ENCODE measurements around the gene MZF1.

MZF1 gene

DNA sequence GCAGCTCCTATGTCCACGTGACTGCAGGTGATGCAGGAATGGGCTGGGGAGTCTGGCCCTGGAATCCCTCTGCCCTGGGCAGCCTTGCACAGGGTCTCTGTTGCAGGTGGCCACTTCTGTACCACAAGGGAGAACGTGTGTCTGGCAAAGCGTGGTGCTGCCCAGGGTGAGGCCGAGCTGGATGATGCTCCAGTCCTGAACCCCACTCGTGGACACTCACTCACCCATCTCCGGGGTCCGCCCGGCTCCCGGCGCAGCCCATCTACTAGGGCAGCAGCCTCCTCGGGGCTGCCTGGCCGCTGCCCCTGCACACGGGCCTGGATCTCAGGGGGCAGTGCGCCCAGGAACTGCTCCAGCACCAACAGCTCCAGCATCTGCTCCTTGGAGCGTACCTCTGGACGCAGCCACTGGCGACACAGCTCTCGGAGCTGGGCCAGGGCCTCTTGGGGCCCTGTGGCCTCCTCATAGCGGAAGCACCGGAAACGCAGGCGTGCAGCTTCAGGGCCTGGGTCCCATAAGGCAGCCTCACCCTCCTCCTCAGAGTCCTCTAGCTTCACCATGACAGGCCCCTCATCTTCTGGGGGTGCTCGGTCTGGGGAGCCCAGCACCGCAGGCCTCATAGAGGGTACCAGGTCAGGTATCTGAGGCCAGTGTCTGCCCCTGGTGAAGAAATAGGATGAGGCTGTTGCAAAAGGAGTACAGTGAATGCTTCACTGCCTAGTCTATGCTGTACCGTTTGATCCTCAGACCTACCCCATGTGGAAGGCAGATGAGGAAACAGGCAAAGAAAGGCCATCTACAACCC lies 2.2 kb downstream of the MZF1 start:
- no peak for DNase-seq (ENCODE audit: extremely low spot score)
- CTCF ChIA-PET, result no interaction called here
- no peak for TF ChIP-seq FOXK2 (IDR thresholded peaks at IDR 0.05)
- no peak for TF ChIP-seq BHLHE40 (IDR thresholded peaks at IDR 0.05; ENCODE audit: borderline replicate concordance)
- TF ChIP-seq SUZ12 (IDR thresholded peaks at IDR 0.05), result no peak
- TF ChIP-seq ELF4 (IDR thresholded peaks at IDR 0.05), result no peak
- TF ChIP-seq, protein P1, sequence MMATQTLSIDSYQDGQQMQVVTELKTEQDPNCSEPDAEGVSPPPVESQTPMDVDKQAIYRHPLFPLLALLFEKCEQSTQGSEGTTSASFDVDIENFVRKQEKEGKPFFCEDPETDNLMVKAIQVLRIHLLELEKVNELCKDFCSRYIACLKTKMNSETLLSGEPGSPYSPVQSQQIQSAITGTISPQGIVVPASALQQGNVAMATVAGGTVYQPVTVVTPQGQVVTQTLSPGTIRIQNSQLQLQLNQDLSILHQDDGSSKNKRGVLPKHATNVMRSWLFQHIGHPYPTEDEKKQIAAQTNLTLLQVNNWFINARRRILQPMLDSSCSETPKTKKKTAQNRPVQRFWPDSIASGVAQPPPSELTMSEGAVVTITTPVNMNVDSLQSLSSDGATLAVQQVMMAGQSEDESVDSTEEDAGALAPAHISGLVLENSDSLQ (IDR thresholded peaks at IDR 0.05), result no peak
- TF ChIP-seq HDGF (IDR thresholded peaks at IDR 0.05; ENCODE audit: borderline replicate concordance), result no peak
- no peak for TF ChIP-seq CTBP1 (IDR thresholded peaks at IDR 0.05; ENCODE audit: borderline replicate concordance)
- no peak for TF ChIP-seq L3MBTL2 (conservative IDR thresholded peaks at IDR 0.05)
- no peak for TF ChIP-seq ZNF384 (IDR thresholded peaks at IDR 0.05)
- no peak for TF ChIP-seq ARNT (IDR thresholded peaks at IDR 0.05)
- POLR2A ChIA-PET, result interaction anchor here (1.0 to 4.4 kb wide), 5 partner anchors 11 to 27 kb away, joined by 4 to 43 read pairs (median 6); partner anchors contain the start of genes CHMP2A, TRIM28 and UBE2M

DNA sequence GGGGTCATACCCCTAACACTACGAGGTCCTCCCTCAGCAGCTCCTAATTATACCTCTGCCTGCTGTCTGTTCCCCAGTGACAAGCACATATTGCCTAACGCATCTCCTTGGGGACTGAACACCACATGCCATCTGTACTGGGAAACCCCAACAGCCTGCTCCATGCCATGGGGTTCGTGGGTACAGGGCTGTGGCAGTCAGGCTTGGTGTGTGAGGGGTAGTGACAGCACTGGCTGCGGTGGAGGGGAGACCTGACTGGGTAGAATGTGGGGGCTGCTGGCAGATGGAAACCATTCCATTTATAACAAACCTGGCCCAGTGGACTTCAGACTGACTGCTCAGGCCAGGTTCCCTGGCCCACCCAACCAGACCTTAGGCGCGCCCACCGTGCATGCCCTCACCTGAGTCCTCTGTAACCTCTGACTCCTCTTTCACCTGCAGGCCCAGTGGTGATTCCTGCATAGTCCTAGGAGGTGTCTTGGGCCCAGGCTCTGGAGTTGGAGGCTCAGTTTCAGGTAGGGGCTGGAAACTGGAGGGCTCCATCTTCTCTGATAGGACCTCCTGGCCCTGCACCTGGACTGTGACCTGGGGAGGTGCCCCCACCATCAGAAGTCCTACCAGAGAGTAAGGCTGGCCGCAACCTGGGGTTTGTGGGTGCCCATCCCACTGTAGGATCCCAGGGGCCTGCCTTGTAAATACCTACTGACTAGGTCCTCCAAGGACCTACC lies 3.0 kb downstream of the MZF1 start:
- ChIA-PET POLR2A (interaction anchor here (1.0 to 4.4 kb wide), 4 partner anchors 10 to 50 kb away, joined by 3 to 43 read pairs (median 4); partner anchors contain the start of genes TRIM28, UBE2M and ZBTB45), CTCF (no interaction called here)
- TF ChIP-seq LEF1 (IDR thresholded peaks at IDR 0.05; ENCODE audit: borderline replicate concordance) (no peak), HDGF (IDR thresholded peaks at IDR 0.05; ENCODE audit: borderline replicate concordance) (no peak), TARDBP (IDR thresholded peaks at IDR 0.05) (no peak), NFRKB (IDR thresholded peaks at IDR 0.05) (no peak), ARNT (IDR thresholded peaks at IDR 0.05) (no peak), FOXA1 (IDR thresholded peaks at IDR 0.05) (no peak), FOXK2 (IDR thresholded peaks at IDR 0.05) (no peak)
- DNase-seq (ENCODE audit: extremely low spot score), result no peak

DNA sequence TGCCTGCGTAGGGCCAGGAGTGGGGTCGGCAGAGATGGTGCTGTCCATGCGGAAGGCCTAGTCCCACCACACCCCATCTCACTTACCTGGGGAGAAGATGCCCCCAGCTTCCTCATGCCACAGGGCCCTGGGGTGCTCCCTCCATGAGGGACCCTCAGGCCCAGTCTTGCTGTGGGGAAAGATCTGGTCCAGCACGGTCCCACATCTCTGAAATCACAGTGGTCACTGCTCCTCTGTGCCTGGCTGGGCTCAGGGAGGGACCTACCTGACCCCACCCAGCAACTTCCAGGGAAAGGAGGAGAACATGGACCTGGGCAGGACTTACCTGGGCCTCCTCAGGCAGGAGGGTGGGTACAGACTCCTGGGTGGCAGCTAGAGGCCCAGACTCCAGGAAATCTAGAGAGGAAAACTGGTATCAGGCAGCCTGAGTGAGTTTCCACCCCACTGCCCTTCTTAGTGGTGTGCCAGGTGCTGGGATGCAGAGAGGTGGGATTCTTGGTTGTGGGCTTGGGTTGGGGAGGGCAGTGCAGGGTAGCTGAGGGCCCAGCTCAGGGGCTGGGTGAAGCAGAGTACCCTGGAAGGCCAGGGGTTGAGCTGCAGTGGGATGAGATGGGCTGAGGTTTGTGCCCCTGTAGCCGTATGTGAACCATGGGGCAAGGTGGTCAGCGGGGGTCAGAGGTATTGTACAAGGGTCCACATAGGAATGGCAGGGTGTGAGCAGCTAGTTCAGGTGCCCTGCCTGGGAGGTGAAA lies 3.8 kb downstream of the MZF1 start:
- TF ChIP-seq ZNF384 (IDR thresholded peaks at IDR 0.05), result no peak
- TF ChIP-seq, protein P1 (IDR thresholded peaks at IDR 0.05), result no peak
- TF ChIP-seq ELF4 (IDR thresholded peaks at IDR 0.05), result no peak
- no peak for TF ChIP-seq LEF1 (IDR thresholded peaks at IDR 0.05; ENCODE audit: borderline replicate concordance)
- no peak for TF ChIP-seq NFRKB (IDR thresholded peaks at IDR 0.05)
- no peak for TF ChIP-seq FOXM1 (IDR thresholded peaks at IDR 0.05; ENCODE audit: borderline replicate concordance)
- TF ChIP-seq SUZ12 (IDR thresholded peaks at IDR 0.05), result no peak
- no peak for TF ChIP-seq FOXA1 (IDR thresholded peaks at IDR 0.05)
- no peak for TF ChIP-seq ARNT (IDR thresholded peaks at IDR 0.05)
- TF ChIP-seq CTBP1 (IDR thresholded peaks at IDR 0.05; ENCODE audit: borderline replicate concordance), result no peak
- TF ChIP-seq TARDBP (IDR thresholded peaks at IDR 0.05), result no peak
- TF ChIP-seq BHLHE40 (IDR thresholded peaks at IDR 0.05; ENCODE audit: borderline replicate concordance), result no peak
- TF ChIP-seq L3MBTL2 (conservative IDR thresholded peaks at IDR 0.05), result no peak
- TF ChIP-seq SP1 (IDR thresholded peaks at IDR 0.05), result no peak
- TF ChIP-seq FOXK2 (IDR thresholded peaks at IDR 0.05), result no peak
- TF ChIP-seq HDGF (IDR thresholded peaks at IDR 0.05; ENCODE audit: borderline replicate concordance), result no peak
- ChIA-PET CTCF (no interaction called here), POLR2A (interaction anchor here (1.0 to 4.4 kb wide), 4 partner anchors 9 to 50 kb away, joined by 3 to 43 read pairs (median 4); partner anchors contain the start of genes TRIM28, UBE2M and ZBTB45)
- no peak for DNase-seq (ENCODE audit: extremely low spot score)

DNA sequence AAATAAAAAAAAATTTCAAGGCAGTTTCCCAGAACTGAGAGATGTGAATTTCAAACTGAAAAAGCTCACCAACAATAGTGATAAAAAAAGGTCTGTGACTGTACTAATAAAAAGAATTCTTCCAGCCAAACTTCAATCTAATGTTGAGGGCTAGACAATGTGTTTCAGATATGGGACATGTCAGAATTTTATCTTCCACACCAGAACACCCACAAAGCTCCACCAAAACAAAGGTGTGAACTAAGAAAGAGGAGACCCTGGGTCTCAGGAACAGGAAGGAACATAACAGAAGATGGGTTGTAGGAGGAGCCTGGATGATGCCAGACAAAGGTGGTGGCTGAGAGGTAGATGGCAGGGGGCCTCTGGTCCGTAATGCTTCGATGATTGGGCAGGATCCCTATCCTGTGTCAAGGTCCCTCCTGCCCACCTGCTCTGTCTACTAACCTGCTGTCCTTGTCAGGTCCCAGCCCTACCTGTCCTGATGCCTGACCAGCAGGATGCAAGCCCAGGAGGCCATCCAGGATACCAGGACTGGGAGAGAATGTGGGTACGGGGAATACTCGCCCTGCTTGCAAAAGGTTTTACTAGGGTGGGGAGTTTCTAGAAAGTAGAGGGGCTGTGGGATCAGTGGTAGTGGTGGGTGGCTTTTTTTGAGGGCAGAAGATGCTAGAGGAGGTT lies 4.5 kb downstream of the MZF1 start:
- POLR2A ChIA-PET, result interaction anchor here (1.0 to 1.8 kb wide), 5 partner anchors 9 to 49 kb away, joined by 3 to 14 read pairs (median 4); partner anchors contain the start of genes TRIM28 and ZBTB45
- no peak for TF ChIP-seq LEF1 (IDR thresholded peaks at IDR 0.05; ENCODE audit: borderline replicate concordance)
- no peak for TF ChIP-seq ARNT (IDR thresholded peaks at IDR 0.05)
- TF ChIP-seq FOXM1 (IDR thresholded peaks at IDR 0.05; ENCODE audit: borderline replicate concordance), result no peak
- no peak for TF ChIP-seq TARDBP (IDR thresholded peaks at IDR 0.05)
- TF ChIP-seq FOXK2 (IDR thresholded peaks at IDR 0.05), result no peak
- TF ChIP-seq SP1 (IDR thresholded peaks at IDR 0.05), result no peak
- TF ChIP-seq SUZ12 (IDR thresholded peaks at IDR 0.05), result no peak
- DNase-seq (ENCODE audit: extremely low spot score), result no peak
- CTCF ChIA-PET, result no interaction called here

DNA sequence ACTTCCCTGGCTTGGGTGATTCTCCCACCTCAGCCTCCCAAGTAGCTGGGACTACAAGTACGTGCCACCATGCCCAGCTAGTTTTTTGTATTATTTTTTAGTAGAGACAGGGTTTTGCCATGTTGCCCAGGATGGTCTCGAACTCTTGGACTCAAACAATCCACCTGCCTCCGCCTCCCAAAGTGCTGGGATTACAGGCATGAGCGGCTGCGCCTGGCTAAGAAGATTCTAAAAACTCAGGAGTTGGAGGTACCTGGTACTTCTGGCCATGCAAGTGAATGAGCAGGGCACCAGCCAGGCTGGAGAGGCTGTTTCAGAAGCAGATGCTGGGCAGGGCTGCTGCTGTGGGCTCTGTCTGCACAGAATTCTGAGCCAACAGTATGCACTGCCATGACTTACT lies 6.1 kb downstream of the MZF1 start:
- POLR2A ChIA-PET, result interaction anchor here (1.4 kb wide), 1 partner anchor 47 kb away, joined by 4 read pairs; the partner anchor contains the start of gene ZBTB45
- TF ChIP-seq ARNT (IDR thresholded peaks at IDR 0.05), result no peak
- no peak for TF ChIP-seq CTBP1 (IDR thresholded peaks at IDR 0.05; ENCODE audit: borderline replicate concordance)
- TF ChIP-seq ELF4 (IDR thresholded peaks at IDR 0.05), result no peak
- TF ChIP-seq L3MBTL2 (conservative IDR thresholded peaks at IDR 0.05), result no peak
- no peak for TF ChIP-seq HDGF (IDR thresholded peaks at IDR 0.05; ENCODE audit: borderline replicate concordance)
- TF ChIP-seq FOXM1 (IDR thresholded peaks at IDR 0.05; ENCODE audit: borderline replicate concordance), result no peak
- no peak for TF ChIP-seq LEF1 (IDR thresholded peaks at IDR 0.05; ENCODE audit: borderline replicate concordance)
- no peak for TF ChIP-seq TARDBP (IDR thresholded peaks at IDR 0.05)
- TF ChIP-seq, protein P1 (IDR thresholded peaks at IDR 0.05), result no peak
- TF ChIP-seq ZNF384 (IDR thresholded peaks at IDR 0.05), result no peak
- CTCF ChIA-PET, result no interaction called here
- no peak for DNase-seq (ENCODE audit: extremely low spot score)
